ENCODE data around the gene HTR3D. TPM values are rescaled to one million over a fixed set of nuclear protein-coding genes. Genes with fewer than 3 reads are reported as not detected.

The HTR3D gene
- total and polyA plus RNA-seq, 10 of the 15 experiments (the other 5 are each of a cell fraction or from before 2014, with no cell fraction given): not detected

DNA sequence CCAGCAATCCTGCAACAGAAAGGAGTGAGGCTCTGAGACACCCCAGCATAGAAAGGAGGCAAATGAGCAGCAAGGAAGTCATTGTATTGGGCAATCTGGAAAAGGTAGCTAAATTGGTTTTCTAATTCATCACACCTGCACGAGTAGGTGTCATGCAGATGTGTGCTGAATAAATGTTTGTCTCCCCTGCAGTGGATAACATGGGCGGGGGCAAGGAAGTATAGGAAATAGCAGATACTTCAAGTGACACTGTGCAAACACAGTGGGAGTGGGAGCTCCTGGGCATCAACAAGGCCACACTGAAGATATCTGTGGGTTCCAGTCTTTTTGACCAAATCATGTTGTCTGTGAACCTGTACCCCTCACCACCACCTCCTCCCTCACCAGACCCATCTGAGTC, 50.9 kb downstream of the HTR3D start (continued):
- no peak for TF ChIP-seq PRDM15 (CRISPR knock-in tag; IDR thresholded peaks at IDR 0.05)
- TF ChIP-seq HSF1 (IDR thresholded peaks at IDR 0.05; ENCODE audit: low read depth, low read length): no peak
- TF ChIP-seq IRF5 (IDR thresholded peaks at IDR 0.05; ENCODE audit: borderline replicate concordance): no peak
- no peak for TF ChIP-seq NR2C2 (IDR thresholded peaks at IDR 0.05; ENCODE audit: borderline replicate concordance, control insufficient read depth, insufficient read length, low read depth)
- no peak for TF ChIP-seq JUND (IDR thresholded peaks at IDR 0.05; ENCODE audit: low read depth, low read length)
- TF ChIP-seq, protein P1, sequence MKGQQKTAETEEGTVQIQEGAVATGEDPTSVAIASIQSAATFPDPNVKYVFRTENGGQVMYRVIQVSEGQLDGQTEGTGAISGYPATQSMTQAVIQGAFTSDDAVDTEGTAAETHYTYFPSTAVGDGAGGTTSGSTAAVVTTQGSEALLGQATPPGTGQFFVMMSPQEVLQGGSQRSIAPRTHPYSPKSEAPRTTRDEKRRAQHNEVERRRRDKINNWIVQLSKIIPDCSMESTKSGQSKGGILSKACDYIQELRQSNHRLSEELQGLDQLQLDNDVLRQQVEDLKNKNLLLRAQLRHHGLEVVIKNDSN (IDR thresholded peaks at IDR 0.05; ENCODE audit: borderline replicate concordance, extremely low read length, insufficient read depth, low read depth, low read length): no peak
- TF ChIP-seq SKIL (IDR thresholded peaks at IDR 0.05; ENCODE audit: low read depth, poor library complexity, severe bottlenecking): no peak
- no peak for TF ChIP-seq ETV6 (conservative IDR thresholded peaks at IDR 0.05 in 1 of 2, IDR thresholded peaks at IDR 0.05 in 1 of 2; ENCODE audit: borderline replicate concordance in 1 of 2, low read depth in 1 of 2)
- TF ChIP-seq HDAC6 (IDR thresholded peaks at IDR 0.05; ENCODE audit: unreplicated experiment): no peak
- no peak for TF ChIP-seq BHLHE40 (IDR thresholded peaks at IDR 0.05; ENCODE audit: borderline replicate concordance in 1 of 2, low read depth in 2 of 2, low read length in 1 of 2)
- no peak for TF ChIP-seq TCF12 (IDR thresholded peaks at IDR 0.05; ENCODE audit: low read depth, low read length)
- no peak for TF ChIP-seq PML (IDR thresholded peaks at IDR 0.05; ENCODE audit: low read length)
